ENCODE measurements around the gene SPATA9.
A peak's percentile ranks its signal among the peaks of the same experiment; 100 is the strongest.
"Not testable (repeated sequence)": the region's sequence is repeated elsewhere in the genome, so short reads cannot be mapped to it uniquely, and the experiment has no call there.

The SPATA9 gene

DNA sequence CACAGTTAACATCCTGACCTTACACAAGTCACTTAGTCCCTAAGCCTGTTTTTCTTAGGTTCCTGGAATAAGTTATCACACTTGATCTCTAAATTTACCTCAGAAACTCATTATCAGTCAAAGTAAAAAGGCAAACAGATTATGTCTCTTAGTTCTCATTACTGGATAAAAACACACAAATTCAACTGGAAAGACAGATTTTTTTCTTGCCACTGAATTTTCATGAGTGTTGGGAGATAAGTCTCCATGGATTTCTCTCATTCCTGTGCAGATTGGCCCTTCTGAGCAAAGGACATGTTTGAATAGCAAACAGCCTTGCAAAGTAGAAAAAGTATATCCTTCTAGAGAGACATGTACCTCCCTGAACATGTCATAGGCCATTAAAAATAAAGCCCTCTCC, 10.2 kb downstream of the SPATA9 start:
- no peak for DNase-seq

- no peak for DNase-seq
These were observed 11.0 kb downstream of the SPATA9 start for GRCh38 chr5:95671826-95672225.

- no peak for DNase-seq
These were observed 12.2 kb downstream of the SPATA9 start for GRCh38 chr5:95670568-95670967.

GRCh38 chr5:95669985-95670384, 12.8 kb downstream of the SPATA9 start:
- no peak for DNase-seq

- no peak for DNase-seq
These were observed 13.3 kb downstream of the SPATA9 start for GRCh38 chr5:95669540-95669939.

DNA sequence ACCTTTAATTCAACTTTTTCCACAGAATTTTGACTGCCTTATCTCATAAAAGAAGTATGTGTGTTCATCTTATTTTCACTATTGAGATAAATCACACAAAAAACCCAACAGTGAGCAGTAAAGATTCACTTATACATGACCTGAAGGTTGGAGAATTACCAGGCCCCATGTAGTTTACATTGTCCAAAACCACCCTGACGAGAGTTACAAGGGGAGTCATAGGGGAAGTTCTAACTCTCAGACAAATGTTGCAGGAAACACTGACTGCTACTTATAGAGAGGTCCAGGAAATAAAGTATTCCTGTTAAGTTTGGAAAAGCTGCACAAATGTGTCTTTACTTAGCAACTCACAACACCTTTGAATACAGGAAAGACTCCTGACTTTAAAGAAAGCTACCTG, 14.1 kb downstream of the SPATA9 start:
- DNase-seq: no peak

- no peak for DNase-seq
These were observed 14.6 kb downstream of the SPATA9 start for GRCh38 chr5:95668216-95668615.

- no peak for DNase-seq
These were observed 15.1 kb downstream of the SPATA9 start for GRCh38 chr5:95667678-95668077.

DNA sequence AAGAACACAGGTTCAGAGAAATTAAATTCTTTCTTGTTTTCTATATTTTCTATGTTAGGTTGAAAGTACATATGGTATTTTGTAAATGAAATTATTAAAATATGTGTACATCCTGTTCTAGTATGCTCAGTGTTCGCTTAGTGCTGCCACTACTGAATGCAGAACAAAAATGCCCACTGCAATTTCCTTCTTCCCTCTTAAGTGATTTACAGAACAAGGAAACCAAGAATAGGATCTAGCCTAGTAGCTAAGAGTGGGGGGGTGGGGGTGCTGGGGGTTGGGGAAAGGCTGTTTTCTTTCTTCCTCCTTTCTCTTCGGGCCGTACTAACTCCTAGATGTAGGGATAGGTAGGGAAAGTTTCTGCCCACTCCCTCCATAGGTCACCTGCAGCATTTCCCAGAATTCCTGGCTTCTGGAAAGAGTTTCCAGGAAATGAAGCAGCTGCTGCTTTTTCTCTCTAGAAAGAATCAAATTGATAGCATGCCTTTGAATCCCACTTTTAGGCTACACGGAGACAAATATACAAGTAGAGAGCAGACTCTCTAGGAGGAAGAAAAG, 15.7 kb downstream of the SPATA9 start:
- no peak for DNase-seq

DNA sequence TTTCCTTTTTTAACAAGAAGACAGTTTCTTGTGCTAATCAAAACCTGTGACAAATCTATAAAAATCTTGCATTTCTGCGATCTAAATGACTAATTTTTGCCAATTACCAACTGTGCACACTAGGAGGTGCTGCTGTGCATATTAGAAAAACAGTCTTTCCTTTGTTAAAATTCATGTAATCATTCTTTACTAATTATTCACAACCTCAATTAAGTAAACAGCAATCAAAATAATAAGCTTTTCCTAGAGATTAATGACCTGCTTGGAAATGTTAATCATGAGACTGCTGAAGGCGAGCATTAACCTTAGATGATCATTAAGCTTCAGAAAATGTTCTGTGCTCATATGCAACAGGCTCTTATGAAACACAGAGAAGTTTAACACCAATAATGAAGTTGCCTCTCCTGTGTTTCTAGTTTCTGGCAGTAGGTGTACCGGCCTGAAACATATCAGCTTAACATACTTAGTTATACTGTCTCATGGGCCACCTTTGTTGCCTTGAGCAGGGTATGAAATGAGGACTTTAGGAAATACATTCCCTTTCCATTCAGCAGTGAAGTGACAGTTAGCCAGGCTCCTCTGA, 18.5 kb downstream of the SPATA9 start:
- peak; percentile 15 for DNase-seq

GRCh38 chr5:95662946-95663345, 19.8 kb downstream of the SPATA9 start:
- DNase-seq: no peak

DNA sequence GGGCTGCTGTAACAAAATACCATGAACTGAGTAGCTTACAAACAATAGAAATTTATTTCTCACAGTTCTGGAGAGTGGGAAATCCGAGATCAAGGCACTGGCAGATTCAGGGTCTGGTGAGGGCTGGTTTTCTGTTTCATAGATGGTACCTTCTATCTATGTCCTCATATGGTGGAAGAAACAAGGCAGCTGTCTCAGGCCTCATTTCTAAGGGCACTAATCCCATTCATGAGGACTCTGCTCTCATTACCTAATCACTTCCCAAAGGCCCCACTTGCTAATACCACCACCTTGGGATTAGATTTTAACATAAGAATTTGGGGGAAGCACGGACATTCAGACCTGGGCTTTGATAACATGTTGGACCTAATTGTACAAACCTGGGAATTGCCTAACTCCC, 22.7 kb downstream of the SPATA9 start:
- no peak for DNase-seq

GRCh38 chr5:95655575-95655974, 27.2 kb downstream of the SPATA9 start:
- DNase-seq: no peak

GRCh38 chr5:95654196-95654595, 28.6 kb downstream of the SPATA9 start:
- DNase-seq: no peak

DNA sequence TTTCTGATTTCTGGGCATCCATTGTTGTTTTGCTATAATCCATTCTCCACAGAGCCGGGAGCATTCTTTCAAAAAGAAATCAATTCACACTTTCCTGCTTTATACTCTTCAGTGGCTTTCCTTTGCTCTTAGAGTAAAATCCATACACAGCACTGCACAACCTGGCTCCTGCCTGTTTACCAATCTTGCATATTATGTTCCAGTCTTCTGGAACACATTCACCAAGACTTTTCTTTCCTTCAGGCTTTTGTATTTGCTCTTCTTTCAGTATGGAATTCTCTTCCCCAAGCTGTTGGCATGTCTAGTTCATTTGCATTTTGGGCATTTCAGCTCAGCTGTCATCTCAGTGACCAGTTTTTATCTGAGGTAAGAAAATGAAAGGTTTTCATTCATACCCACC, 29.9 kb downstream of the SPATA9 start:
- no peak for DNase-seq

DNA sequence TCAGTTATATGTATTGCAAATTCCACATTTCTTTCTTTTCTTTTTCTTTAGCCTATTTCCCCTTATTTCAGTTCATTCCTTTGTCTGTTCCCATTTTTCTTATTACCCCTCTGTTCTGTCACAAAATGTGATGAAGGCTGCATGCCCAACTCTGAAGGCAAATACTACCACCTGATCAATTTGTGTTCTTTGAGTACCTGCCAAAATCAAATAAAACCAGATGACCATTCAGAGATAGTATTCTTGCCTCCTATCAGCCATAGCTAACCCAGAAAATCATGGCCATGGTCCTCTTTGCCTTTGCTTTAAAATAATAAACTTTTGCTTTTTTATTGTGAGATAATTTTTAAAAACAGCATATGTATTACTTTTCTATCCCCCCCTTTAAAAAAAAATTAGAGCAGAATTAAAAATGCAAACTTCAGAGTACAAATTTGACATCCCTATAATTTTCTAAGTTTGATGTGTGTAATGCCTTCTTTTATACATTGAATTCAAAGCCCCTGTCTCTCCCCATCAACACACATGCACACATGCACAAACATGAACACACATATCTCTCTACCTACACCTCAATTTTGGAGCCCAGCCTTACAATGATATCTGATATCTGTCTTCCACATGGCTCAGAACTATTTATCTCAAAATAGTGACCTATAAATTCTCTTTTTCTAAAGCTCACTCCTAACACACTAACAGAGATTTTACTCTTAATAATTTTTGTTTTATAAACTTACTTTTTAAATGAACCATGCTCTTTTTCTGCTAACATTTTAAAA, 32.8 kb downstream of the SPATA9 start:
- DNase-seq: no peak

DNA sequence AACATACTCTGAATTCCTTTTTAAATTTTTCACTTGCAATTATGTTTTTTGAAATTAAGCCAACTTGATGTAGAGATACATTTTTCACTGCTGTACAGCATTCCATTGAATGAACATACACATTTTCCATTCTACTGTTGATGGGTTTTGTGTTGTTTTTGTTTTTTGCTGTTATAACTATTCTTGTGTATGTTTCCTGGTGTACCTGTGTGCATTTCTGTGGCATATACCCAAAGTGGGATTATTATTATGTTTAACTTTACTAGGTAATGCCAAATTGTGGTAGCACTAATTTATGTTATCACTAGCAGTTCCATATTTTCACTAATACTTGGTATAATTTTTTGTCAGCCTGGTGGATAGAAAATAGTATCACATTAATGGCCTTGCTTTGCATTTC, 33.5 kb downstream of the SPATA9 start:
- DNase-seq: no peak

- no peak for DNase-seq
These were observed 34.6 kb downstream of the SPATA9 start for GRCh38 chr5:95647886-95648860.

DNA sequence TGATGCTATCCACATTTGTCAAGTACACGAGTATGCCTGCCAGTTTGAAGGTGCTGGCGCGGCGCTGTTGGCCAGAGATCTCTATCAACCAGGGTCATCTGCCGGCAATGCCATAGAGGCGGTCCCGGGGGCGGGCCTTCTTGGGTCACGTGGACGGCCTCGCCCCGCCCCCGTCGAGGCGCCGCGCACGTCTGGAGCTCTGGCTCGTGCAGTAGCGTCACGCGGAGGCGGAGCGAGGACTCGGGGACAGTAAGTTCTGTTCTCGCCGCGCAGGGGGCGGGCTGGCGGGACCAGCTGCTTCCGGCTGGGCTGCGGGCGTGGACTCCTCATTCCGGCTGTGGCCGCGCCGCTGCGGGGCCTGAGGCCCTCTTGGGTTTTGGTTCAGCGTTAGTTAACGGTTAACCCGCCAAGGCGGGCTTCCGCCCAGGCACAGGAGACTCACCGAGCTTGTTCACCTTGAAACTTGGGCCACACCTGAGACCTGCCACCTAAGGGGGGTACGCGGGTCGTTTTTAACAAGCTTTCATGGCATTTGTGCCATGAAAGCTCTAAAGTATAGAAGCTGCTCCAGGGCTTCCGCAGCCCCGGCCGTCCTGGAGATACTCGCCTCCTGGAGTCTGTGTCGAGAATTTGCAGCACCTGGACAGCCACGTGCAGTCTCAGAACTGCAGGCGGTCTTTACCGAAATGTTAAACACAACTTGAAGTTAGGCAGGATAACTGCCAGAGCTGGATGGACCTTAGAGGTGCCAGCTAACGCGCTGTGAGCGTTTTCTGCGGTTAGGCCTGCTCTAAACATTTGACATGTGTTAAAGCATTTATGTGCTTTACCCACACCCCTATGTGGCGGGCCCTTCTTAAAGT, 36.0 kb downstream of the SPATA9 start, which contains the start of gene RFESD:
Gene RFESD (plus strand): TSS at position 209 of the 863 bp plus-strand sequence. CDS start 5,495 bp downstream, outside the sequence.
- DNase-seq: peak; percentile 86

DNA sequence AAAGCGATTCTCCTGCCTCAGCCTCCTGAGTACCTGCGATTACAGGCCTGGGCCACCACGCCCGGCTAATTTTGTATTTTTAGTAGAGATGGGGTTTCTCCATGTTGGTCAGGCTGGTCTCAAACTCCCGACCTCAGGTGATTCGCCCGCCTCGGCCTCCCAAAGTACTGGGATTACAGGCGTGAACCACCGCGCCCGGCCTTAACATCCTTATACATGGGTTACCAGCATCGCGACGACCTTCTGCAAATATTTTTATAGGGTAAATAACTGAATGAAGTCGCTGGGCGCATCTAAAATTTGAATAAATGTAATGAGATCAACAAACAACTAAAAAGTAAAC, 36.6 kb downstream of the SPATA9 start:
- DNase-seq: not testable (repeated sequence)

GRCh38 chr5:95644351-95645042, 38.3 kb downstream of the SPATA9 start:
- peak; percentile 11 for DNase-seq

Data from effector CD4-positive, alpha-beta T cell (primary cell).